K562 (cell line): ENCODE data around the gene ZNF407.

Experiments
- BACH1 ChIP-seq: fragments of 200-800 bp; sonication (Bioruptor generic); IDR thresholded peaks from 2 replicates; pipeline ENCODE4 v1.6.1; 2016; ENCODE audit warnings: missing genetic modification characterization, missing compliant biosample characterization
- DPF2 ChIP-seq: fragments of 450-650 bp; IDR thresholded peaks from 2 replicates; pipeline ENCODE4 v1.6.1; 2016
- MCM7 ChIP-seq, 2 experiments: fragments of 450-650 bp; IDR thresholded peaks; 2 replicates each; pipeline ENCODE4 v1.6.1; 2016 to 2018
- MYC ChIP-seq, 2 experiments: fragments of 250-450 bp in 1 of 2; sonication (Bioruptor Pico) in 1 of 2; IDR thresholded peaks; 2 replicates each; pipeline versions ENCODE4 v1.5.1 to v1.6.1; 2012 to 2021; ENCODE audit warnings: low read depth in 2 of 2, borderline replicate concordance in 1 of 2, improper control_type of control experiment in 1 of 2, low read length in 1 of 2, mild to moderate bottlenecking in 1 of 2, moderate library complexity in 1 of 2
- POLR3A ChIP-seq: IDR thresholded peaks from 2 replicates; pipeline ENCODE4 v1.6.1; 2011; ENCODE audit warnings: borderline replicate concordance, mild to moderate bottlenecking, moderate library complexity; ENCODE audit not compliant: insufficient read length, insufficient read depth; ENCODE audit errors: extremely low read depth
- RAD21 ChIP-seq, 2 experiments: fragments of 250-450 bp in 1 of 2; fragments of 450-650 bp in 1 of 2; sonication (Bioruptor Pico) in 1 of 2; formaldehyde crosslinking in 1 of 2; IDR thresholded peaks in 1 of 2; conservative IDR thresholded peaks in 1 of 2; 2 replicates each; pipeline versions ENCODE4 v1.4.0 to v1.8.0; 2020 to 2022; ENCODE audit warnings: mild to moderate bottlenecking in 2 of 2, moderate library complexity in 1 of 2
- SMARCA4 ChIP-seq: fragments of 450-650 bp; IDR thresholded peaks from 2 replicates; pipeline ENCODE4 v1.6.1; 2016
- SMARCC2 ChIP-seq: fragments of 450-650 bp; IDR thresholded peaks from 2 replicates; pipeline ENCODE4 v1.6.1; 2017; ENCODE audit warnings: antibody characterized with exemption, moderate library complexity, mild to moderate bottlenecking, low read depth
- ZFP1 ChIP-seq: fragments of 450-650 bp; formaldehyde crosslinking; IDR thresholded peaks from 2 replicates; pipeline ENCODE4 v1.4.0; 2020; ENCODE audit warnings: mild to moderate bottlenecking, mixed read lengths
- ZNF24 ChIP-seq: fragments of 450-650 bp; IDR thresholded peaks from 2 replicates; pipeline ENCODE4 v1.6.1; 2016
- ZNF316 ChIP-seq: fragments of 450-650 bp; IDR thresholded peaks from 2 replicates; pipeline ENCODE4 v1.6.1; 2016
- ZNF592 ChIP-seq: fragments of 450-650 bp; IDR thresholded peaks from 2 replicates; pipeline ENCODE4 v1.6.1; 2017; ENCODE audit warnings: antibody characterized with exemption, mild to moderate bottlenecking
- TF ChIP-seq, protein P1 (sequence below), 3 experiments: IDR thresholded peaks in 2 of 3; conservative IDR thresholded peaks in 1 of 3; 2 replicates each; pipeline ENCODE4 v1.5.1; 2011 to 2012; ENCODE audit warnings: low read length in 3 of 3, mild to moderate bottlenecking in 3 of 3, control low read depth in 2 of 3, improper control_type of control experiment in 1 of 3, inconsistent platforms in 1 of 3, low read depth in 1 of 3, mixed read lengths in 1 of 3, moderate library complexity in 1 of 3; ENCODE audit not compliant: insufficient read depth in 2 of 3
- TF ChIP-seq, protein P2 (sequence below): fragments of 150-350 bp; IDR thresholded peaks from 2 replicates; pipeline ENCODE4 v1.6.1; 2014; ENCODE audit warnings: low read depth, mild to moderate bottlenecking, low read length, borderline replicate concordance

DNA sequence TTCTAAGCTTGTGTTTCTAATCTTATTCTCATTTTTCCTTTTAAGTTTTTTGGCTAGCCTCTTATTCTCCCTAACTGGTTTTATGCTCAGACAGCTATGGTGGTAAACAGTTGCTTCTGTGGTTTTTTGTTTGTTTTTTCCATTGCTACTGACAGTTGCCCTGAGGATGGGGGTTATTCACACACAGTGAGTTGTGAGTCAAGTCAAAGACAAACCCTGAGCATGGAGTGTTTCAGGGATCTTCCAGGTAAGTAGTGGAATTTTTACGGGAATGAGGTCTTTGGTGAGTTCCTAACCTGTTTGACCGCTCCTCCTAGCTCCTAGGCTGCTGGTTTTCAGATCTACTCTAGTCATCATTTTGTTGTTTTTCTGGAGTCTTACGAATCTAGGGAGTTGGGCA, 162.8 kb downstream of the ZNF407 start:
- TF ChIP-seq MCM7 (IDR thresholded peaks at IDR 0.05): no peak
- no peak for TF ChIP-seq ZNF316
- TF ChIP-seq, protein P1, sequence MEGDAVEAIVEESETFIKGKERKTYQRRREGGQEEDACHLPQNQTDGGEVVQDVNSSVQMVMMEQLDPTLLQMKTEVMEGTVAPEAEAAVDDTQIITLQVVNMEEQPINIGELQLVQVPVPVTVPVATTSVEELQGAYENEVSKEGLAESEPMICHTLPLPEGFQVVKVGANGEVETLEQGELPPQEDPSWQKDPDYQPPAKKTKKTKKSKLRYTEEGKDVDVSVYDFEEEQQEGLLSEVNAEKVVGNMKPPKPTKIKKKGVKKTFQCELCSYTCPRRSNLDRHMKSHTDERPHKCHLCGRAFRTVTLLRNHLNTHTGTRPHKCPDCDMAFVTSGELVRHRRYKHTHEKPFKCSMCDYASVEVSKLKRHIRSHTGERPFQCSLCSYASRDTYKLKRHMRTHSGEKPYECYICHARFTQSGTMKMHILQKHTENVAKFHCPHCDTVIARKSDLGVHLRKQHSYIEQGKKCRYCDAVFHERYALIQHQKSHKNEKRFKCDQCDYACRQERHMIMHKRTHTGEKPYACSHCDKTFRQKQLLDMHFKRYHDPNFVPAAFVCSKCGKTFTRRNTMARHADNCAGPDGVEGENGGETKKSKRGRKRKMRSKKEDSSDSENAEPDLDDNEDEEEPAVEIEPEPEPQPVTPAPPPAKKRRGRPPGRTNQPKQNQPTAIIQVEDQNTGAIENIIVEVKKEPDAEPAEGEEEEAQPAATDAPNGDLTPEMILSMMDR (IDR thresholded peaks at IDR 0.05 in 2 of 3, conservative IDR thresholded peaks at IDR 0.05 in 1 of 3; ENCODE audit: insufficient read depth in 2 of 3, low read depth in 1 of 3, low read length in 3 of 3): no peak
- no peak for TF ChIP-seq SMARCC2
- TF ChIP-seq ZNF592: no peak
- TF ChIP-seq, protein P2, sequence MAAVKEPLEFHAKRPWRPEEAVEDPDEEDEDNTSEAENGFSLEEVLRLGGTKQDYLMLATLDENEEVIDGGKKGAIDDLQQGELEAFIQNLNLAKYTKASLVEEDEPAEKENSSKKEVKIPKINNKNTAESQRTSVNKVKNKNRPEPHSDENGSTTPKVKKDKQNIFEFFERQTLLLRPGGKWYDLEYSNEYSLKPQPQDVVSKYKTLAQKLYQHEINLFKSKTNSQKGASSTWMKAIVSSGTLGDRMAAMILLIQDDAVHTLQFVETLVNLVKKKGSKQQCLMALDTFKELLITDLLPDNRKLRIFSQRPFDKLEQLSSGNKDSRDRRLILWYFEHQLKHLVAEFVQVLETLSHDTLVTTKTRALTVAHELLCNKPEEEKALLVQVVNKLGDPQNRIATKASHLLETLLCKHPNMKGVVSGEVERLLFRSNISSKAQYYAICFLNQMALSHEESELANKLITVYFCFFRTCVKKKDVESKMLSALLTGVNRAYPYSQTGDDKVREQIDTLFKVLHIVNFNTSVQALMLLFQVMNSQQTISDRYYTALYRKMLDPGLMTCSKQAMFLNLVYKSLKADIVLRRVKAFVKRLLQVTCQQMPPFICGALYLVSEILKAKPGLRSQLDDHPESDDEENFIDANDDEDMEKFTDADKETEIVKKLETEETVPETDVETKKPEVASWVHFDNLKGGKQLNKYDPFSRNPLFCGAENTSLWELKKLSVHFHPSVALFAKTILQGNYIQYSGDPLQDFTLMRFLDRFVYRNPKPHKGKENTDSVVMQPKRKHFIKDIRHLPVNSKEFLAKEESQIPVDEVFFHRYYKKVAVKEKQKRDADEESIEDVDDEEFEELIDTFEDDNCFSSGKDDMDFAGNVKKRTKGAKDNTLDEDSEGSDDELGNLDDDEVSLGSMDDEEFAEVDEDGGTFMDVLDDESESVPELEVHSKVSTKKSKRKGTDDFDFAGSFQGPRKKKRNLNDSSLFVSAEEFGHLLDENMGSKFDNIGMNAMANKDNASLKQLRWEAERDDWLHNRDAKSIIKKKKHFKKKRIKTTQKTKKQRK: no peak
- TF ChIP-seq MYC (IDR thresholded peaks at IDR 0.05; ENCODE audit: low read depth, low read length): no peak
- no peak for TF ChIP-seq MYC (CRISPR knock-in tag; IDR thresholded peaks at IDR 0.05; ENCODE audit: borderline replicate concordance, low read depth)
- no peak for TF ChIP-seq ZNF24
- no peak for TF ChIP-seq POLR3A
- TF ChIP-seq SMARCA4: no peak
- TF ChIP-seq DPF2: no peak
- no peak for TF ChIP-seq RAD21 (CRISPR knock-in tag; conservative IDR thresholded peaks at IDR 0.05 in 1 of 2, IDR thresholded peaks at IDR 0.05 in 1 of 2)
- no peak for TF ChIP-seq ZFP1 (CRISPR knock-in tag)
- TF ChIP-seq BACH1 (tag): no peak
